Measurements from ENCODE around the gene TNFSF8. TPM values are rescaled to one million over a fixed set of nuclear protein-coding genes. Genes with fewer than 3 reads are reported as not detected.

The TNFSF8 gene
- total RNA-seq, 6 donors from 2014 or later = 2.6 to 6.5 (median 4.8) TPM

DNA sequence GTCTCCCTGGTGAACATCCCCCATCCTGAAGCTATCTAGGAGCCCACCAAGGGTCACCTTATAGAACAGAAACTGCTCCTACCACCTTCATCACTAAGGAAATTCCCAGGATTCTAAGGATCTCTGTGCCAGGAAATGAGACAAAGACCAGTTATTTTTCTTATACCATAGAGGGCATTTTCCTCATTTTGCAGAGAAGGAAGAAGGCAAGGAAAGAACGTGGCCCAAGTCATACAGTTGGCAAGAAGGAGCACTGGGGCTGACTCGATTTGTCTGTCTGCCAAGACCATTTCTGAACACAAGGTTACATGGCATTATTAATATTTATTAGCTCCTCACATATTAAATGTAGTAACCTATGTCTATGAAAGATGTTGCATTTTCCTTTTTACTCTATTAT lies 74.9 kb downstream of the TNFSF8 start:
- no peak for TF ChIP-seq EP300 (IDR thresholded peaks at IDR 0.05)
- TF ChIP-seq, protein P1, sequence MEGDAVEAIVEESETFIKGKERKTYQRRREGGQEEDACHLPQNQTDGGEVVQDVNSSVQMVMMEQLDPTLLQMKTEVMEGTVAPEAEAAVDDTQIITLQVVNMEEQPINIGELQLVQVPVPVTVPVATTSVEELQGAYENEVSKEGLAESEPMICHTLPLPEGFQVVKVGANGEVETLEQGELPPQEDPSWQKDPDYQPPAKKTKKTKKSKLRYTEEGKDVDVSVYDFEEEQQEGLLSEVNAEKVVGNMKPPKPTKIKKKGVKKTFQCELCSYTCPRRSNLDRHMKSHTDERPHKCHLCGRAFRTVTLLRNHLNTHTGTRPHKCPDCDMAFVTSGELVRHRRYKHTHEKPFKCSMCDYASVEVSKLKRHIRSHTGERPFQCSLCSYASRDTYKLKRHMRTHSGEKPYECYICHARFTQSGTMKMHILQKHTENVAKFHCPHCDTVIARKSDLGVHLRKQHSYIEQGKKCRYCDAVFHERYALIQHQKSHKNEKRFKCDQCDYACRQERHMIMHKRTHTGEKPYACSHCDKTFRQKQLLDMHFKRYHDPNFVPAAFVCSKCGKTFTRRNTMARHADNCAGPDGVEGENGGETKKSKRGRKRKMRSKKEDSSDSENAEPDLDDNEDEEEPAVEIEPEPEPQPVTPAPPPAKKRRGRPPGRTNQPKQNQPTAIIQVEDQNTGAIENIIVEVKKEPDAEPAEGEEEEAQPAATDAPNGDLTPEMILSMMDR (IDR thresholded peaks at IDR 0.05) = no peak
- TF ChIP-seq POLR2A (IDR thresholded peaks at IDR 0.05) = no peak
- TF ChIP-seq POLR2AphosphoS5 (IDR thresholded peaks at IDR 0.05) = no peak
- ATAC-seq (ENCODE audit: low FRiP score in 2 of 2) (no peak), DNase-seq (no peak)
- no peak overlapping the region for H3K4me3 ChIP-seq
- H3K27ac ChIP-seq = no peak overlapping the region
- WGBS, 2 donors = 60 to 75% methylated on average over 2 of the region's 2 CpGs
- no peaks in the 10 kb centered on the region for H3K9me3 ChIP-seq
- no peaks in the 10 kb centered on the region for H3K36me3 ChIP-seq
- H3K4me1 ChIP-seq = peaks cover 4 to 21% (median 12%) of the 10 kb centered on the region in 4 donors
- no peaks in the 10 kb centered on the region for H3K27me3 ChIP-seq

DNA sequence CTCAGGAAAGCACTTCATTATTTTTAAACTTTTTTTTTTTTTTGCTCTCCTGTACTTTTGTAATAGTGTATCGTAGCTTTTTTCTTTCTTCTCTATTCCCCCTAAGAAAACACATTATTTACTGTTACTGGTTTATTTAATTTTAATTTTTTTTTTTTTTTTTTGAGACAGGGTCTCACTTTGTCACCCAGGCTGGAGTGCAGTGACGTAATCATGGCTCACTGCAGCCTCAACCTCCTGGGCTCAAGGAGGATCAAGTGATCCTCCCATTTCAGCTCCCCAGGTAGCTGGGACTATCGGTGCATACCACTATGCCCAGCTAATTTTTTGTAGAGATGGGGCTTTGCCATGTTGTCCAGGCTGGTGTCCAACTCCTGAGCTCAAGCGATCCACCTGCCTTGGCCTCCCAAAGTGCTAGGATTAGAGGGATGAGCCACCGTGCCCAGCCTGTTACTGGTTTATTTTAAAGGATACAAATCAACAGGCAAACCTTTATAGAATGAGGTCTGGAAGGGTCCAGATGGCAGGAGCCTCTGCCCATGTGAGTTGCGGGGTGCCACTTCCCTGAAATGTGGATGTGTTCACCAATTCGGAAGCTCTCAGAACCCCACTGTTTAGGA lies 75.5 kb downstream of the TNFSF8 start:
- DNase-seq = no peak
- Histone ChIP-seq H3K27me3 (no peaks in the 10 kb centered on the region), H3K4me1 (peaks cover 4 to 26% (median 12%) of the 10 kb centered on the region in 4 donors), H3K9me3 (no peaks in the 10 kb centered on the region), H3K36me3 (no peaks in the 10 kb centered on the region), H3K4me3 (no peak overlapping the region), H3K27ac (no peak overlapping the region)
- WGBS, 2 donors = 91 to 95% methylated on average over 7 of the region's 7 CpGs
- TF ChIP-seq POLR2AphosphoS5 (IDR thresholded peaks at IDR 0.05) (no peak), POLR2A (IDR thresholded peaks at IDR 0.05) (no peak), EP300 (IDR thresholded peaks at IDR 0.05) (no peak)
- TF ChIP-seq, protein P1 (IDR thresholded peaks at IDR 0.05) = no peak
- ATAC-seq (ENCODE audit: low FRiP score in 2 of 2) = no peak

DNA sequence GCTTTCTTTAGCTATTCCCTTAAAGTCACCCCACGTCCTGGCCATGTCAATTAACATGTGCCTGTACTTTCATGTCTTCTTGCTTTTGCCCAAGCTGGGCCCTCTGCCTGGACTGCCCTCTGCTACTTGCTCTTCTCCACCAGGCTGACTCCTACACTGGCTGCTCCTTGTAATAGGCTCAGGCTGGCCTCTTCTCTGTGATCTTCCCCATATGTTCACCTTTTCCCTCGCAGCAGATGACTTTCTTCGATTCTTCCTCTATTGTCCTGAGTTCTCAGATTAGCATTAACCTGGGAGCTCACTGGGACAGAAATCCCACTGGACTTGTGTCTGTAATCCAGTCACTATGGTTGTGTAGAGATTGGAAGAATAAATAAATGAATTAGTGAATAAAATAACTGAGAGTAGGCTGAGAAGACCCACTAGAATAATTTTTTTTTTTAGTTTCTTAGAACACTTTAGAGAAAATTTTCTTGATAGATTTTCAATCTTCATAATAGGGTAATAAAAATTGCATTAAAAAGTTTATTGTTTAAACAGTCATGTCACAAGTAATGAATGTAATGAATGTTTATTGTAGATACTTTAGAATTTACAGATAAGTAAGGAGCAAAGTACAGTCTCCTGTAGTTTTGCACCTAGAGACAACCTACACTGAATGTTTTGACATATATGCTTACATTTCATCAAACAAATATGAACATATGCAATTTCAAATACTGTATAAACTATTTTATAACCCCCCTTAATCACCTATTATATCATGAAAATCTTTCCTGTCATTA lies 77.1 kb downstream of the TNFSF8 start:
- TF ChIP-seq POLR2A (IDR thresholded peaks at IDR 0.05) (no peak), EP300 (IDR thresholded peaks at IDR 0.05) (no peak)
- no peak for ATAC-seq (ENCODE audit: low FRiP score in 2 of 2)
- Histone ChIP-seq H3K9me3 (no peaks in the 10 kb centered on the region), H3K4me3 (no peak overlapping the region), H3K27me3 (no peaks in the 10 kb centered on the region), H3K4me1 (peaks cover 4 to 28% (median 12%) of the 10 kb centered on the region in 4 donors), H3K36me3 (no peaks in the 10 kb centered on the region), H3K27ac (peak overlapping the region in 1 of 4 donors; percentile 54)
- no peak for DNase-seq
- 80 to 81% methylated on average over 3 of the region's 3 CpGs for WGBS, 2 donors

DNA sequence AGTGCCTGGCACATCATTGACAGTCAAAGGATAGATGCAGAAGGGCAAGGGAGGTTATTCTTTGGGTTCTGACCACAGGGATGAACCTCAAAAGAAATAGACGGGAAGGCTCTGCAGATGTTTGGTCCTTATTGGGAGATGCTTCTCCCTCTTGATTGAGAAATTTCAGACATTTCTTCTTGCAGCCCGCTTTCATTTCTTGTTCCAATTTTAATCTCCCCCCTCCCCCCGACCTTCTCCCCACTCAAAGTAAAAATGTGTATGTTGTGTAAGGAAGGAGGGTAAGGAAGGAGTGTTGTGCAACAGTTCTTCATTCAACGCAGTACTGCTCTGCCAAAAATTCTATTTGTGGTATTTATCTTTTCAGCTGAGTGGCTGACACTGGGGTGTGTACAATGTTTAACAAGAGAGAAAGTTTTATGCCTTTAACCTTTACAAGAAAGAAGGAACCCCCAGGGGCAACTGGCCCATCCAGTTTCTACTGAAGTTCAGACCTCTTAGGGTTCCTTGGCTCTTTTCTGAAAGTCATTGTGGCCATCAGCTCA lies 78.3 kb downstream of the TNFSF8 start:
- Histone ChIP-seq H3K27ac (peak overlapping the region in 3 of 4 donors; percentile 42 to 54 (median 46)), H3K27me3 (no peaks in the 10 kb centered on the region), H3K4me1 (peaks cover 4 to 28% (median 12%) of the 10 kb centered on the region in 4 donors), H3K9me3 (no peaks in the 10 kb centered on the region), H3K36me3 (no peaks in the 10 kb centered on the region), H3K4me3 (no peak overlapping the region)
- WGBS, 2 donors = 13 to 40% methylated on average over 4 of the region's 4 CpGs
- DNase-seq (peak in 1 of 2 donors; percentile 68), ATAC-seq (ENCODE audit: low FRiP score in 2 of 2) (peak; percentile 63 to 83)
- TF ChIP-seq, protein P1 (IDR thresholded peaks at IDR 0.05) = no peak
- peak in 1 of 2 donors; percentile 22 for TF ChIP-seq POLR2AphosphoS5 (IDR thresholded peaks at IDR 0.05)

DNA sequence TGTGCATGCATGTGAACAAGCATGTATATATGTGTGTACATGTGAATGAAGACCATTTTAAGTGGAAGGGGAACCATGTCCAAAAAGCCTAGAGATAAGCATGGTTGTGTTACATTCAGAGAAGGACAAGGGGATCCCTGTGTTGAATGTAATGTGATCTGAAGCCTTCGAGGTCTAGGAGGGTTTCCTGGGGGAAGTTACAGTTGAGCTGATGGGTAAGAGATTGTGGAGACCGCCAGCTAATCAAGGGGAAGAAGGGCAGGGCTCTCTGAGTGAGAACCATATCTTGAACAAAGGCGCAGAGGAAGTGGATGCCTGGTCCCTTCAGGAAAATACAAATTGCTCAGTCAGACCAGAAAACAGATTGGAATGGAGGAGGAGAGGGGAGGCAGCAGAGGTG lies 79.1 kb downstream of the TNFSF8 start:
- ATAC-seq (ENCODE audit: low FRiP score in 2 of 2) (no peak), DNase-seq (no peak)
- WGBS, 2 donors = 51 to 56% methylated on average over 3 of the region's 3 CpGs
- TF ChIP-seq POLR2A (IDR thresholded peaks at IDR 0.05) = no peak
- TF ChIP-seq, protein P1 (IDR thresholded peaks at IDR 0.05) = no peak
- TF ChIP-seq POLR2AphosphoS5 (IDR thresholded peaks at IDR 0.05) = no peak
- no peak for TF ChIP-seq EP300 (IDR thresholded peaks at IDR 0.05)
- Histone ChIP-seq H3K9me3 (no peaks in the 10 kb centered on the region), H3K4me1 (peaks cover 4 to 28% (median 12%) of the 10 kb centered on the region in 4 donors), H3K36me3 (no peaks in the 10 kb centered on the region), H3K27me3 (no peaks in the 10 kb centered on the region), H3K4me3 (no peak overlapping the region), H3K27ac (no peak overlapping the region)

Measured in upper lobe of left lung (tissue), 6 donors.